Naive thymus-derived CD4-positive, alpha-beta T cell (primary cell): ENCODE data around the gene TNRC6B. TPM values are rescaled to one million over a fixed set of nuclear protein-coding genes. Genes with fewer than 3 reads are reported as not detected.
A peak's percentile ranks its signal among the peaks of the same experiment; 100 is the strongest.

Experiments used
- ATAC-seq: fragments of 150-1000 bp; cut with Tn5 transposase; 2 replicates; pipeline ENCODE4 v1.10.0; 2021; ENCODE audit warnings: mild to moderate bottlenecking, moderate library complexity
- CTCF ChIA-PET: fragments of 350-600 bp; sonication (Branson Sonifier 250); formaldehyde crosslinking; loops from one replicate; lab custom pipeline; 2021; ENCODE audit warnings: antibody characterized with exemption; lab: Charles Lee
- POLR2A ChIA-PET: fragments of 350-600 bp; sonication (Branson Sonifier 250); formaldehyde crosslinking; loops from one replicate; lab custom pipeline; 2021; ENCODE audit warnings: antibody characterized with exemption, inconsistent platforms; lab: Charles Lee
- DNase-seq, 9 donors: peaks; one replicate each; pipeline versions ENCODE4 v3.0.0 to v3.0.0-alpha.2; 2020 to 2022; ENCODE audit warnings: mixed read lengths in 1 of 9
- H3K27ac ChIP-seq: one replicate; pipeline ENCODE4 v1.7.0; 2013; ENCODE audit warnings: mild to moderate bottlenecking, low read depth, low read length, moderate library complexity
- H3K27me3 ChIP-seq, 2 donors: one replicate each; pipeline ENCODE4 v1.7.0; 2013; ENCODE audit warnings: low read length in 2 of 2, mild to moderate bottlenecking in 2 of 2, moderate library complexity in 2 of 2; ENCODE audit not compliant: control insufficient read depth in 2 of 2, insufficient read depth in 2 of 2
- H3K36me3 ChIP-seq, 3 experiments: 1 replicate in 2 of 3; 2 replicates in 1 of 3; pipeline ENCODE4 v1.7.0; 2013; ENCODE audit warnings: low read length in 3 of 3, mild to moderate bottlenecking in 3 of 3, moderate library complexity in 1 of 3; ENCODE audit not compliant: insufficient read depth in 3 of 3, control insufficient read depth in 2 of 3
- H3K4me1 ChIP-seq, 2 donors: one replicate each; pipeline ENCODE4 v1.7.0; 2013; ENCODE audit warnings: low read length in 2 of 2, mild to moderate bottlenecking in 2 of 2, moderate library complexity in 1 of 2; ENCODE audit not compliant: control insufficient read depth in 2 of 2, insufficient read depth in 2 of 2
- H3K4me3 ChIP-seq: 2 replicates; pipeline ENCODE4 v1.7.0; 2013; ENCODE audit warnings: mild to moderate bottlenecking, low read length
- H3K9me3 ChIP-seq, 3 experiments: 1 replicate in 2 of 3; 2 replicates in 1 of 3; pipeline ENCODE4 v1.7.0; 2013; ENCODE audit warnings: low read length in 3 of 3; ENCODE audit not compliant: control insufficient read depth in 2 of 3
- H3K27ac Mint-ChIP-seq, 9 donors: one replicate each; pipeline ENCODE4 v1.8.0; 2020 to 2022; ENCODE audit warnings: mixed read lengths in 9 of 9, mild to moderate bottlenecking in 8 of 9, moderate library complexity in 5 of 9, inconsistent platforms in 2 of 9
- H3K27me3 Mint-ChIP-seq, 5 donors: one replicate each; pipeline ENCODE4 v1.8.0; 2021 to 2022; ENCODE audit warnings: mixed read lengths in 5 of 5, mild to moderate bottlenecking in 1 of 5
- H3K36me3 Mint-ChIP-seq, 5 donors: one replicate each; pipeline ENCODE4 v1.8.0; 2020 to 2022; ENCODE audit warnings: mixed read lengths in 5 of 5, mild to moderate bottlenecking in 3 of 5, inconsistent platforms in 1 of 5
- H3K4me1 Mint-ChIP-seq, 7 donors: one replicate each; pipeline ENCODE4 v1.8.0; 2020 to 2022; ENCODE audit warnings: mixed read lengths in 7 of 7, mild to moderate bottlenecking in 3 of 7, inconsistent platforms in 1 of 7
- H3K4me3 Mint-ChIP-seq, 10 donors: one replicate each; pipeline ENCODE4 v1.8.0; 2020 to 2022; ENCODE audit warnings: mild to moderate bottlenecking in 10 of 10, mixed read lengths in 10 of 10, moderate library complexity in 6 of 10, inconsistent platforms in 2 of 10
- H3K9me3 Mint-ChIP-seq, 11 donors: one replicate each; pipeline ENCODE4 v1.8.0; 2020 to 2022; ENCODE audit warnings: mixed read lengths in 11 of 11, mild to moderate bottlenecking in 4 of 11, inconsistent platforms in 1 of 11, moderate library complexity in 1 of 11
- intact Hi-C, 2 donors: fragments of 100-400 bp; cut with micrococcal nuclease; formaldehyde crosslinking; loops; one replicate each; pipeline ENCODE4 v1.15.1; 2023
- polyA plus RNA-seq, 2 donors: library from polyadenylated mRNA; unstranded; fragments of 300-500 nt; fragmentation: Illumina TruSeq; gene quantifications; one replicate each; pipeline ENCODE4 v1.2.3, GENCODE V29; 2021
- total RNA-seq, 6 experiments: library from RNA in 5 of 6; stranded (reverse) in 5 of 6; gene quantifications; 1 replicate in 5 of 6; 2 replicates in 1 of 6; pipeline ENCODE4 v1.2.3 and lab custom pipeline; 2021 to 2026

TNRC6B gene
- total and polyA plus RNA-seq, 7 experiments from 2014 or later, result 67.4 to 165 (median 136) TPM

DNA sequence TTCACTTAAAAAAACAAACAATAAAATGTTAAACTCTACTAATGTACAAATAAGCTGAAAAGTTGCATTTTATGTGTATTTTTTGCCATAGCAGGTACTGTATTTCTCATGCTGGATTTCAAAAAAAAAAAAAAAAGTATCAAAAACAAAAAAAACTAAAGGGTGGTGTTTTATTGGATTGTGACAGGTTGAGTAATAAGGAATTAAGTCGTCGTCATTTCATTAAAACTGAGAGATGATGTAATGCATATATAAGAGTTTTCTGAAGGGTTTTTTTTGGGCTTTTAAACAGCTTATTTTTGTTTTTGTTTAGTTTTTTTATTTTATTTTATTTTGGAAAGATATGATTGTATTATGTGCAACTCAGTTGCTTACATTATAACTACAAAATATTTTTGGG, 157.6 kb downstream of the TNRC6B start:
- Mint-ChIP-seq H3K27ac (peak overlapping the region in 7 of 9 donors; percentile 64 to 99 (median 95)), H3K27me3 (no peaks in the 10 kb centered on the region), H3K9me3 (peaks cover 0 to 8% (median 0%) of the 10 kb centered on the region in 11 donors), H3K4me3 (peak overlapping the region in 7 of 10 donors; percentile 25 to 84 (median 67)), H3K4me1 (peaks cover 52 to 95% (median 83%) of the 10 kb centered on the region in 7 donors), H3K36me3 (peaks cover 0 to 42% (median 7%) of the 10 kb centered on the region in 5 donors)
- intact Hi-C loops, result loop anchor here in 1 of 2 donors (1.0 to 2.0 kb wide), 2 partner anchors 11 to 27 kb away; no protein-coding TSS in a partner anchor
- ChIA-PET CTCF (interaction anchor here (0.6 kb wide), 1 partner anchor 13 kb away, joined by 3 read pairs; no protein-coding TSS in a partner anchor), POLR2A (interaction anchor here (0.6 to 9.2 kb wide), 3 partner anchors 10 to 733 kb away, joined by 3 to 69 read pairs (median 62); partner anchors contain the start of gene ADSL)
- ATAC-seq (no peak), DNase-seq (no peak)
- Histone ChIP-seq H3K4me3 (no peak overlapping the region), H3K4me1 (peaks cover 53 to 59% of the 10 kb centered on the region in 2 donors), H3K27ac (no peak overlapping the region), H3K36me3 (no peaks in the 10 kb centered on the region), H3K9me3 (no peaks in the 10 kb centered on the region), H3K27me3 (no peaks in the 10 kb centered on the region)

DNA sequence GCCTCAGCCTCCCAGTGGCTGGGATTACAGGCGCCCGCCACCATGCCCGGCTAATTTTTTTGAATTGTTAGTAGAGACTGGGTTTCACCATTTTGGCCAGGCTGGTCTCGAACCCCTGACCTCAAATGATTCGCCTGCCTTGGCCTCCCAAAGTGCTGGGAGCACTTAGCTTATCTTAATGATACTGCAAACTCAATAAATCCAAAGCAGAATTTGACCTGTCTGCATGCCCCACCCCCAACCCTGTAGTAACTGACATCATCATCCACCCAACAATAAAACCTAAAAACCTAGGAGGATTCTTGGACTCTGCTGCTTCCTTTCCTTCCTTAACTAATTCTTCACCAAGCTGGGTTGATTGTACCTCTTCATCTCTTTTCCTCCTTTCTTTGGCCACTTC, 162.3 kb downstream of the TNRC6B start:
- H3K4me3 Mint-ChIP-seq, result no peak overlapping the region
- Histone ChIP-seq H3K27me3 (no peaks in the 10 kb centered on the region), H3K27ac (no peak overlapping the region), H3K36me3 (no peaks in the 10 kb centered on the region), H3K9me3 (no peaks in the 10 kb centered on the region), H3K4me3 (no peak overlapping the region), H3K4me1 (peaks cover 31 to 38% of the 10 kb centered on the region in 2 donors)
- H3K27ac Mint-ChIP-seq, result peak overlapping the region in 5 of 9 donors; percentile 12 to 72 (median 48)
- intact Hi-C loops, result no loop called here
- H3K9me3 Mint-ChIP-seq, result peaks cover 0 to 3% (median 0%) of the 10 kb centered on the region in 11 donors
- peaks cover 30 to 88% (median 66%) of the 10 kb centered on the region in 7 donors for H3K4me1 Mint-ChIP-seq
- H3K27me3 Mint-ChIP-seq, result no peaks in the 10 kb centered on the region
- DNase-seq, result no peak
- ChIA-PET POLR2A (interaction anchor here (0.7 to 2.0 kb wide), 5 partner anchors 11 to 76 kb away, joined by 3 to 7 read pairs (median 4); no protein-coding TSS in a partner anchor), CTCF (no interaction called here)
- no peak for ATAC-seq
- peaks cover 0 to 22% (median 6%) of the 10 kb centered on the region in 5 donors for H3K36me3 Mint-ChIP-seq

DNA sequence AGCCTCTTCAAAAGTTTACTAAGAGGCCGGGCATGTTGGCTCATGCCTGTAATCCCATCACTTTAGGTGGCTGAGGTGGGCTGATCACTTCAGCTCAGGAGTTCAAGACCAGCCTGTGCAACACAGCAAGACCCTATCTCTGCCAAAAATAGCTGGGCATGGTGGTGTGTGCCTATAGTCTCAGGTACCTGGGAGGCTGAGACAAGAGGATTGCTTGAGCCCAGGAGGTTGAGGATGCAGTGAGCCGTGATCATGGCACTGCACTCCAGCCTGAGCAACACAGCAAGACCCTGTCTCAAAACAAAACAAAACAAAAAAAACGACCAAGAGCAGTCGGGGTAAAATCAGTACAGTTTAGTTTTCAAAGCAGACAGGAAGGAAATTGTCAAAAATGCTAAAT, 163.9 kb downstream of the TNRC6B start:
- ChIA-PET CTCF (no interaction called here), POLR2A (interaction anchor here (1.0 to 1.6 kb wide), 4 partner anchors 8 to 133 kb away, joined by 3 to 5 read pairs (median 3); no protein-coding TSS in a partner anchor)
- intact Hi-C loops, result no loop called here
- Mint-ChIP-seq H3K27me3 (no peaks in the 10 kb centered on the region), H3K4me1 (peaks cover 19 to 86% (median 57%) of the 10 kb centered on the region in 7 donors), H3K4me3 (peak overlapping the region; percentile 17 to 80 (median 49)), H3K27ac (peak overlapping the region; percentile 54 to 94 (median 79)), H3K9me3 (peaks cover 0 to 5% (median 0%) of the 10 kb centered on the region in 11 donors), H3K36me3 (peaks cover 0 to 18% (median 6%) of the 10 kb centered on the region in 5 donors)
- H3K36me3 ChIP-seq, result peaks cover 0 to 4% (median 0%) of the 10 kb centered on the region in 3 experiments
- no peak overlapping the region for H3K27ac ChIP-seq
- no peaks in the 10 kb centered on the region for H3K9me3 ChIP-seq
- ATAC-seq (no peak), DNase-seq (no peak)
- no peaks in the 10 kb centered on the region for H3K27me3 ChIP-seq
- no peak overlapping the region for H3K4me3 ChIP-seq
- peaks cover 24 to 28% of the 10 kb centered on the region in 2 donors for H3K4me1 ChIP-seq

DNA sequence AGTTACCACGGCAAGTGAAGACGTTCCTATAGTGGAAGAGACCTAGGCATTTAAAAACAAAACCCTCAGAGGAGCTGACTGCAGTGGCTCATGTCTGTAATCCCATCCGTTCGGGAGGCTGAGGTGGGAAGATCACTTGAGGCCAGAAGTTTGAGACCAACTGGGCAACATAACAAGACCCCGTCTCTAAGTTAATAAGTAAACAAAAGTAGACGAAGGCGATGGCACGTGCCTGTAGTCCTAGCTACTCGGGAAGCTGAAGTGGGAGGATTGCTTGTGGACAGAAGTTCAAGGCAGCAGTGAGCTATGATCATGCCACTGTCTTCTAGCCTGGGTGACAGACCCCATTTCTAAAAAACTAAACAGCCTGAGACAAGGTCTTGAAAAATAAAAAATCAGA, 164.8 kb downstream of the TNRC6B start:
- H3K27ac Mint-ChIP-seq, result peak overlapping the region; percentile 47 to 94 (median 81)
- no peaks in the 10 kb centered on the region for H3K27me3 Mint-ChIP-seq
- Histone ChIP-seq H3K4me3 (no peak overlapping the region), H3K27ac (no peak overlapping the region), H3K4me1 (peaks cover 25 to 37% of the 10 kb centered on the region in 2 donors), H3K36me3 (peaks cover 0 to 4% (median 0%) of the 10 kb centered on the region in 3 experiments), H3K9me3 (no peaks in the 10 kb centered on the region), H3K27me3 (no peaks in the 10 kb centered on the region)
- H3K4me1 Mint-ChIP-seq, result peaks cover 26 to 87% (median 60%) of the 10 kb centered on the region in 7 donors
- intact Hi-C loops, result no loop called here
- H3K36me3 Mint-ChIP-seq, result peaks cover 0 to 19% (median 4%) of the 10 kb centered on the region in 5 donors
- DNase-seq (no peak), ATAC-seq (no peak)
- ChIA-PET POLR2A (interaction anchor here (0.6 to 1.4 kb wide), 6 partner anchors 9 to 56 kb away, joined by 3 to 5 read pairs (median 3); no protein-coding TSS in a partner anchor), CTCF (interaction anchor here (0.6 kb wide), 1 partner anchor 1024 kb away, joined by 3 read pairs; no protein-coding TSS in a partner anchor)
- peaks cover 0 to 5% (median 0%) of the 10 kb centered on the region in 11 donors for H3K9me3 Mint-ChIP-seq
- H3K4me3 Mint-ChIP-seq, result peak overlapping the region in 8 of 10 donors; percentile 4 to 80 (median 54)

DNA sequence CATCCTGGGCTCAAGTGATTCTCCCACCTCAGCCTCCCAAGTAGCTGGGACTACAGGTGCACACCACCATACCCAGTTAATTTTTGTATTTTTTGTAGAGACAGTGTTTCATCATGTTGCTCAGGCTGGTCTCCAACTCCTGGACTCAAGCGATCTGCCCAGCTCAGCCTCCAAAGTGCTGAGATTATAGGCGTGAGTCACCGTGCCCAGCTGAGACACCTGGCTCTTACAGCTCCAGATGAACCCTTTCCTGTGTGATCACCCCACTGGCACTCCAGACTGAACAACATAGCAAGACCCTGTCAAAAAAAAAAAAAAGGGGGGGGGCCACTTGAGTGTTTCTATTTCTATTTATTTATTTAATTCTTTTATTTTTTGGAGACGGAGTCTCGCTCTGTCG, 167.5 kb downstream of the TNRC6B start:
- peaks cover 5 to 10% (median 7%) of the 10 kb centered on the region in 5 donors for H3K36me3 Mint-ChIP-seq
- Histone ChIP-seq H3K27ac (peak overlapping the region; percentile 83), H3K36me3 (peaks cover 0 to 20% (median 0%) of the 10 kb centered on the region in 3 experiments), H3K9me3 (no peaks in the 10 kb centered on the region), H3K27me3 (no peaks in the 10 kb centered on the region), H3K4me3 (no peak overlapping the region), H3K4me1 (peaks cover 37 to 53% of the 10 kb centered on the region in 2 donors)
- ATAC-seq (no peak), DNase-seq (peak in 1 of 9 donors; percentile 38)
- intact Hi-C loops, result loop anchor here (5.0 kb wide), 5 partner anchors 38 to 403 kb away; no protein-coding TSS in a partner anchor
- peaks cover 37 to 78% (median 51%) of the 10 kb centered on the region in 7 donors for H3K4me1 Mint-ChIP-seq
- ChIA-PET CTCF (interaction anchor here (0.6 to 1.2 kb wide), 4 partner anchors 16 to 562 kb away, joined by 3 to 6 read pairs (median 4); no protein-coding TSS in a partner anchor), POLR2A (interaction anchor here (0.7 to 6.8 kb wide), 18 partner anchors 13 to 825 kb away, joined by 3 to 77 read pairs (median 4); partner anchors contain the start of gene TNRC6B)
- H3K27me3 Mint-ChIP-seq, result no peaks in the 10 kb centered on the region
- H3K9me3 Mint-ChIP-seq, result peaks cover 0 to 4% (median 0%) of the 10 kb centered on the region in 11 donors
- peak overlapping the region; percentile 92 to 99 (median 98) for H3K27ac Mint-ChIP-seq
- peak overlapping the region; percentile 93 to 99 (median 98) for H3K4me3 Mint-ChIP-seq

DNA sequence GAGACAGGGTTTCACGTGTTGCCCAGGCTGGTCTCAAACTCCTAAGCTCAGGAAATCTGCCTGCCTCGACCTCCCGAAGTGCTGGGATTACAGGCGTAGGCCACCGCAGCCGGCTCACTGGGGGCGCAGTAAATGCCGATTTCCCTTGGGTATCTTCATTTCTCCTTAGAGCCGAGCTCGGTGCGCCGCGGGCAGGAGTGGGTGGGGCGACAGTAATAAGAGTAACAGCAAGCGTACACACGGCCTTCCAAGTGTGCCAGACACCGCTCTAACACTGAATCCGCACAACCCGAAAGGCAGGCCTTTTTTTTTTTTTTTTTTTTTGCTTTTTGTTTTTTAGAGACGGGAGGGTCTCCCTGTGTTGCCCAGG, 168.1 kb downstream of the TNRC6B start:
- Mint-ChIP-seq H3K27me3 (no peaks in the 10 kb centered on the region), H3K9me3 (peaks cover 0 to 3% (median 0%) of the 10 kb centered on the region in 11 donors), H3K27ac (peak overlapping the region; percentile 92 to 99 (median 98)), H3K4me1 (peaks cover 36 to 74% (median 49%) of the 10 kb centered on the region in 7 donors), H3K4me3 (peak overlapping the region; percentile 93 to 99 (median 98)), H3K36me3 (peaks cover 5 to 10% (median 7%) of the 10 kb centered on the region in 5 donors)
- Histone ChIP-seq H3K4me3 (peak overlapping the region; percentile 98), H3K27ac (peak overlapping the region; percentile 83), H3K27me3 (no peaks in the 10 kb centered on the region), H3K4me1 (peaks cover 37 to 53% of the 10 kb centered on the region in 2 donors), H3K36me3 (peaks cover 0 to 26% (median 5%) of the 10 kb centered on the region in 3 experiments), H3K9me3 (no peaks in the 10 kb centered on the region)
- CTCF ChIA-PET, result interaction anchor here (0.6 to 3.2 kb wide), 5 partner anchors 16 to 562 kb away, joined by 3 to 23 read pairs (median 6); no protein-coding TSS in a partner anchor
- DNase-seq, result peak; percentile 39 to 67 (median 57)
- ATAC-seq, result peak; percentile 63
- intact Hi-C loops, result loop anchor here (1.0 to 5.0 kb wide), 15 partner anchors 11 to 813 kb away; partner anchors contain the start of genes RPS19BP1 (in 2 of the 2), SGSM3 (in 1 of the 2) and TNRC6B (in 1 of the 2)
- POLR2A ChIA-PET, result interaction anchor here (0.7 to 6.8 kb wide), 18 partner anchors 13 to 300 kb away, joined by 3 to 77 read pairs (median 4); partner anchors contain the start of gene TNRC6B
